ENCODE measurements around the gene SLC7A4. TPM values are rescaled to one million over a fixed set of nuclear protein-coding genes. Genes with fewer than 3 reads are reported as not detected.

The SLC7A4 gene
- total RNA-seq, 1 experiment from 2014 or later = not detected

DNA sequence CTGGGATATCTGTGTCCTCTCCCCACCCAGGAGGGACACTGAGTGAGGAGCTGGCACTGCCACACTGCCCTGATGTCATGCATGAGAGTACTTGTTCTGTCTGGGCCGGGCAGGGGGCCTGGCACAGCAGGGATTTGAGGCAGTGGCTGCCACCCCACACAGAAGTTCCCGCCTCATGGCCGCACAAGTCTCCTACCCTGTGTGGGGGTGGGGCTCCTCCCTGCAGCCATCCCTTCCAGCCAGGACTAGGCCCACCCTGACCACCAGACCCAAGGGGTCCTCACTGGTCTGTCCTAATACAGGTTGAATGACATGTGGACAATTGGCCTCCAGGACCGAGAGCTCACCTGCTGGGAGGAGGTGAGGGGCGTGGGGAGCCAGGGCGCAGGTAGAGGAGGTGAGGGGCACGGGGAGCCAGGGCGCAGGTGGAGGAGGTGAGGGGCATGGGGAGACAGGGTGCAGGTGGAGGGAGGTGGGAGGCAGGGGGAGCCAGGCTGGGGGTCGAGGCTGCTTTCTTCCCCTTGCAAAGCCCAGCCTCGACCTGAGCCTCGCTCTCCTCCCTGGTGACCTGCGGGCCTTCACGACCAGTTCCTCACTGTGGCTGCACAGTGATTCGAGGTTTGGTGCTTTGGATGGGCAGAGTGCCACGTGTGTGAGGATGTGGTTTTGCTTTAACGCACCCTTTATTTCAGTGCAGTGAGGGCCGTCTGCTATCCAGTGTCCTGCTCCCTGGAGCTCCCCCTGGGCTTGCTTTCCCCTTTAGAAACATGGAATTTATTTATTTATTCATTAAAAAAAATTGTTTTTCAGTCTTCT, 42.8 kb downstream of the SLC7A4 start:
- peak; percentile 54 for DNase-seq (ENCODE audit: low read depth)

- DNase-seq (ENCODE audit: low read depth) = no peak
Measured at GRCh38 chr22:20988573-20989322, 43.6 kb downstream of the SLC7A4 start.

GRCh38 chr22:20987375-20987774, 45.0 kb downstream of the SLC7A4 start:
- no peak for DNase-seq (ENCODE audit: low read depth)

GRCh38 chr22:20986365-20986764, 46.0 kb downstream of the SLC7A4 start:
- no peak for DNase-seq (ENCODE audit: low read depth)

DNA sequence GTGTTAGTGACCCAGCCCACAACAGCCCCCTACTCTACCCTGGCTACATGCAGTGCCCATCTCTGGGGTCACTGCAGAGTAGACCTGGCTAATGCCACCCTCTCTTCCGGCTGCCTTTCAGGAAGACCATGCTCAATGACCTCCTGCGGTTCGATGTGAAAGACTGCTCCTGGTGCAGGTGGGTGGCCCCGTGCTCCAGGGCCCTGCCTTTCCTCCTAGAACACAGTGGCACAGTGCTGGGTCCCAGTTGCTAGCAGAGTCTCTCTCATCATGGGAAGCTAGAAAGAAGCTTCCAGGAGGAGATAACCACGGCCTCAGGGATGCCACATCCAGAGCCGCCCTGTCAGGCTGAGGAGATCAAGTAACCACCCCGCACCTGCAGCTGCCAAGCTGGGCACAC, 46.6 kb downstream of the SLC7A4 start:
- no peak for DNase-seq (ENCODE audit: low read depth)

DNA sequence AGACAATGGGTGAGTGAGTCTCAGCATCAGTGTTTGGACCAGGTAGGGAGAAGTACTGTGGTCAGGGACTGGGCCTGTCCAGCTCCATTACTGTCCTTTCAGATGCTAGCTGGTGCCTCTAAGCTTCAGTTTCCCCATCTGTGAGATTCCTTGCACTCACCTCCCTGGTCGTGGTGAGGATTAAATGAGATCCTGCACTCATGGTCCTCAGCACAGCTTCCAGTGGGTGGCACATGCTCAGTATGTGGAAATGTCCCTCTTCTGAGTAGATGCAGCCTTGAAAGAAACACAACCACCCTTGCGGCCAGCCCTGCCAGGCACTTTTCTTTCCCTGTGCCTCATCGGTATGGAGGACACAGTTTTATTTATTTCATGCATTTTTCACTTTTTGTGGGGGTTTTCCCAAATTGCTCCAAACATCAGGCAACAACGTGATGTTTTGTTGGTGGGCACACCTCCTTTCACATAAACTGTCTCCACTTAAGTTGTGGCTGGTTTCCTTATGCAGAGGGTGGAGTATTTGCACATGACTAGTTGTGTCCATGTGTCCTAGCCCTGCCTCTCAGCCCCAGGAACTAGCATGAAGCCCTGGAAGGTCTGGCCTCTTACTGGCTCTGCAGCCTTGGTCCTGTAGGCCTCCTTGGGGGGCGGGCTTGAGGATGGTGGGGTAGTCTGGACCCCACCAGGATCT, 49.1 kb downstream of the SLC7A4 start:
- no peak for DNase-seq (ENCODE audit: low read depth)

DNA sequence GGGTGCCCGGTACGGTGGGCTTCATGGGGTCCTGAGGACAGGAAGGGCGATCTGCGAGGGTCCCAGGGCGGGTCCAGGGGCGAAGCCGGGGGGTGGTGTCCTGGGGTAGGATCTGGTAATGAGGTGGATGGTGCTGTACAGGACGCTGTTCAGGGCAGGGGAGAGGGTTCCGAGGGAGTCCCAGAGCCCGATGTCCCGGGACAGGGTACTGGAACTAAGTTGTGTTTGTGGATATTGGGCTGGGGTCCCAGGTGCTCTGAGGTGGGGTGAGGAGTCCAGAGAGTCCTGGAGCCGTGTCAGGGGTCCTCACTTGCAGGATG, 49.8 kb downstream of the SLC7A4 start:
- DNase-seq (ENCODE audit: low read depth) = no peak

GRCh38 chr22:20981787-20982562, 50.4 kb downstream of the SLC7A4 start, which contains the start of gene LZTR1:
LZTR1 (plus strand) TSS chr22:20982297; CDS start chr22:20982372, 75 bp downstream.
- peak; percentile 79 for DNase-seq (ENCODE audit: low read depth)

DNA sequence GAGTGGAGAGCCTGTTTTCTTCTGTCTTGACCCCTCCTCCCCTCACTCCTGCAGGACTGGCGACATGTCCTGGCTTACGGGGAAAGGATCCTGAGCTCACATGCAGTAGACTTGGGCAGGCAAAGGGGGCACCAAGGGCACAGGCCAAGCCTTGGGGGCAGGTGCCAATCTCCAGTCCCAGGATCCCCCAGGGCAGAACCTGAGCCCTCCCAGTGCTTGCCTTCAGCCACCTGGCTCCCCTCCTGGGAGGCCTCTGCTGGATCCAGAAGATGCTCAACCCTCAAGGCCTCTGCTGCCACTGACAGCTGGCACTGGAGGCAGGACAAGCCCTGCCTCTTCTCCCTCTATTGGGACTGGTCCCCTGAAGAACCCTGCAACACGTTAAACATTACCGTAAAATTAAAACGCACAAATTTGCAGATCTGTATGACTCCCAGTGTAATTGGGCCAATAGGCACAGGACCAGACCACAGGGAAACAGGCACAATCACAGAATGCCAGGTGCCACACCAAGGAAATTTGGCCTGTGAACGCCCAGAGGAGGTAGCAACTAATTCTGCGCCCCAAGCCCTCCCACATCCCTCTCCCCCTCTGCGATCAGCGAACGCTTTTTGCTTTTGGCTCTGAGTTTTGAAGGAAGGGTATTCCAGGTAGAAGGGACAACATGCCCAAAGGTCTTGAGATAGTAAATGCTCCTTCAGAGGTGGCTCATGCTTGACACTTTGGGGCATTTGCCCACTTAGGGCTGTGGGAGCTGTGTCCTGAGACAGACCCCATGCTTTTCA, 51.2 kb downstream of the SLC7A4 start:
- no peak for DNase-seq (ENCODE audit: low read depth)

DNA sequence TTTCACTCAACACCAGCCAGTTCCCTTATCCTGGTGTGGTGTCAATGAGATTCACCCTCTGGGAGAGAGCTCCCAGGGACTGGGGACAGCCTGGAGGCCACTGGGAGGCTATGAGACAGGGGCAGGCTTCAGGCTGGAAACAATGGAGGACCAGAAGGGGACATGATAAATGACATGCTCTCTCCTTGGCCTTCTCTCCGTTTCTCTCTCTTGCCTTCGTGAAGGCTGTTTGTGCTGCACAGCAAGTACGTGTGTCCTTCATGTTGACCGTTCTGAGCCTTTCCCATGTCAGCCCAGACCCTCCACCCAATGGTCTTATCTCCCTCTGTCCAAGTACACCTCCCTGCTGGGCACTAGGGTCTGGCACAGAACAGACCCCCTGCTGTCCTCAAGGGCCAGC, 51.8 kb downstream of the SLC7A4 start:
- no peak for DNase-seq (ENCODE audit: low read depth)

- DNase-seq (ENCODE audit: low read depth) = no peak
Measured at GRCh38 chr22:20979940-20980453, 52.4 kb downstream of the SLC7A4 start.

GRCh38 chr22:20979243-20979809, 53.0 kb downstream of the SLC7A4 start:
- peak; percentile 40 for DNase-seq (ENCODE audit: low read depth)

Other genes starting within 250 kb of the SLC7A4 start
- gene PI4KA, start 173.8 kb downstream of the SLC7A4 start, total RNA-seq (2014; rRNA removed; shearing (Covaris generic)) = 17.8 and 19.4 TPM in 2 replicates
- 9.2 and 13.1 TPM in 2 replicates for gene SNAP29, start 173.6 kb downstream of the SLC7A4 start, total RNA-seq (2014; rRNA removed; shearing (Covaris generic))
- gene CRKL, start 115.2 kb downstream of the SLC7A4 start, total RNA-seq (2014; rRNA removed; shearing (Covaris generic)) = 26.8 and 27.8 TPM in 2 replicates
- gene AIFM3, start 65.3 kb downstream of the SLC7A4 start, total RNA-seq (2014; rRNA removed; shearing (Covaris generic)) = 0.39 TPM in 1 of 2 replicates, not detected in the other
- gene LZTR1, start 50.3 kb downstream of the SLC7A4 start, total RNA-seq (2014; rRNA removed; shearing (Covaris generic)) = 13.5 and 16.6 TPM in 2 replicates
- 41.1 and 41.4 TPM in 2 replicates for gene THAP7, start 30.4 kb downstream of the SLC7A4 start, total RNA-seq (2014; rRNA removed; shearing (Covaris generic))
- 7.8 and 10.6 TPM in 2 replicates for gene P2RX6, start 17.4 kb downstream of the SLC7A4 start, total RNA-seq (2014; rRNA removed; shearing (Covaris generic))
- under 0.01 TPM in 1 of 2 replicates, not detected in the other for gene LRRC74B, start 13.4 kb upstream of the SLC7A4 start, total RNA-seq (2014; rRNA removed; shearing (Covaris generic))